NB4 (cell line): ENCODE measurements around the gene GLYATL3.
"Not testable (repeated sequence)": the region's sequence is repeated elsewhere in the genome, so short reads cannot be mapped to it uniquely, and the experiment has no call there.

Experiments used
- DNase-seq: peaks from one replicate; pipeline ENCODE4 v3.0.0; 2010; ENCODE audit warnings: low read depth
- H3K4me3 ChIP-seq: one replicate; pipeline ENCODE4 v1.5.1; 2011; ENCODE audit warnings: mild to moderate bottlenecking, low read depth, low read length, moderate library complexity
- MYC ChIP-seq: IDR thresholded peaks from 2 replicates; pipeline ENCODE4 v1.6.1; 2011; ENCODE audit warnings: low read depth, low read length
- POLR2A ChIP-seq: IDR thresholded peaks from 2 replicates; pipeline ENCODE4 v1.6.1; 2011; ENCODE audit warnings: mild to moderate bottlenecking; ENCODE audit not compliant: insufficient read length; ENCODE audit errors: extremely low read depth
- TF ChIP-seq, protein P1 (sequence below): IDR thresholded peaks from one replicate; pipeline ENCODE4 v1.5.1; 2012; ENCODE audit warnings: low read depth, low read length
- TF ChIP-seq, protein P2 (sequence below): IDR thresholded peaks from 2 replicates; pipeline ENCODE4 v1.6.1; 2011; ENCODE audit warnings: low read depth, low read length

The GLYATL3 gene

DNA sequence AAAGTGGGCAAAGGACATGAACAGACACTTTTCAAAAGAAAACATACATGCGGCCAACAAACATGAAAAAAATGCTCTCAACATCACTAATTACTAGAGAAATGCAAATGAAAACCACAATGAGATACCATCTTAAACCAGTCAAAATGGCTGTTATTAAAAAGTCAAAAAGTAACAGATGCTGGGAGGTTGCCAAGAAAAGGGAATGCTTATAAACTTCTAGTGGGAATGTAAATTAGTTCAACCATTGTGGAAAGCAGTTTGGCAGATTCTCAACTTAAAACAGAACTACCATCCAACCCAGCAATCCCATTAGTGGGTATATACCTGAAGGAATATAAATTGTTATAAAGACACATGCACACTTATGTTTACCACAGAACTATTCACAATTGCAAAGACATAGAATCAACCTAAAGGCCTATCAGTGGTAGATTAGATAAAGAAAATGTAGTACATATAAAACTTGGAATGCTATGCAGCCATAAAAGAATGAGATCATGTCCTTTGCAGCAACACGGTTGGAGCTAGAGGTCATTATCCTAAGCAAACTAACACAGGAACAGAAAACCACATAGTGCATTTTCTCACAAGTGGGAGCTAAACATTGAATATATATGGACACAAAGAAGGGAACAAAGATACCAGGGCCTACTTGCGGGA lies 20.3 kb upstream of the GLYATL3 start:
- H3K4me3 ChIP-seq: no peak overlapping the region
- no peak for TF ChIP-seq POLR2A
- TF ChIP-seq, protein P1, sequence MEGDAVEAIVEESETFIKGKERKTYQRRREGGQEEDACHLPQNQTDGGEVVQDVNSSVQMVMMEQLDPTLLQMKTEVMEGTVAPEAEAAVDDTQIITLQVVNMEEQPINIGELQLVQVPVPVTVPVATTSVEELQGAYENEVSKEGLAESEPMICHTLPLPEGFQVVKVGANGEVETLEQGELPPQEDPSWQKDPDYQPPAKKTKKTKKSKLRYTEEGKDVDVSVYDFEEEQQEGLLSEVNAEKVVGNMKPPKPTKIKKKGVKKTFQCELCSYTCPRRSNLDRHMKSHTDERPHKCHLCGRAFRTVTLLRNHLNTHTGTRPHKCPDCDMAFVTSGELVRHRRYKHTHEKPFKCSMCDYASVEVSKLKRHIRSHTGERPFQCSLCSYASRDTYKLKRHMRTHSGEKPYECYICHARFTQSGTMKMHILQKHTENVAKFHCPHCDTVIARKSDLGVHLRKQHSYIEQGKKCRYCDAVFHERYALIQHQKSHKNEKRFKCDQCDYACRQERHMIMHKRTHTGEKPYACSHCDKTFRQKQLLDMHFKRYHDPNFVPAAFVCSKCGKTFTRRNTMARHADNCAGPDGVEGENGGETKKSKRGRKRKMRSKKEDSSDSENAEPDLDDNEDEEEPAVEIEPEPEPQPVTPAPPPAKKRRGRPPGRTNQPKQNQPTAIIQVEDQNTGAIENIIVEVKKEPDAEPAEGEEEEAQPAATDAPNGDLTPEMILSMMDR: no peak
- TF ChIP-seq, protein P2, sequence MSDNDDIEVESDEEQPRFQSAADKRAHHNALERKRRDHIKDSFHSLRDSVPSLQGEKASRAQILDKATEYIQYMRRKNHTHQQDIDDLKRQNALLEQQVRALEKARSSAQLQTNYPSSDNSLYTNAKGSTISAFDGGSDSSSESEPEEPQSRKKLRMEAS: no peak
- no peak for DNase-seq

DNA sequence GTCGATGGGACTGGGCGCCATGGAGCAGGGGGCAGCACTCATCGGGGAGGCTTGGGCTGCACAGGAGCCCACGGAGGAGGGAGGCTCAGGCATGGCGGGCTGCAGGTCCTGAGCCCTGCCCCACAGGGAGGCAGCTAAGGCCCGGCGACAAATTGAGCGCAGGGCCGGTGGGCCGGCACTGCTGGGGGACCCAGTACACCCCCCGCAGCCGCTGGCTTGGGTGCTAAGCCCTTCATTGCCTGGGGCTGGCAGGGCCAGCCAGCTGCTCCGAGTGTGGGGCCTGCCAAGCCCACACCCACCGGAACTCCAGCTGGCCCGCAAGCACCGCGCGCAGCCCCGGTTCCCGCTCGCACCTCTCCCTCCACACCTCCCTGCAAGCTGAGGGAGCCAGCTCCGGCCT lies 17.9 kb upstream of the GLYATL3 start:
- not testable (repeated sequence) for DNase-seq, H3K4me3 ChIP-seq

DNA sequence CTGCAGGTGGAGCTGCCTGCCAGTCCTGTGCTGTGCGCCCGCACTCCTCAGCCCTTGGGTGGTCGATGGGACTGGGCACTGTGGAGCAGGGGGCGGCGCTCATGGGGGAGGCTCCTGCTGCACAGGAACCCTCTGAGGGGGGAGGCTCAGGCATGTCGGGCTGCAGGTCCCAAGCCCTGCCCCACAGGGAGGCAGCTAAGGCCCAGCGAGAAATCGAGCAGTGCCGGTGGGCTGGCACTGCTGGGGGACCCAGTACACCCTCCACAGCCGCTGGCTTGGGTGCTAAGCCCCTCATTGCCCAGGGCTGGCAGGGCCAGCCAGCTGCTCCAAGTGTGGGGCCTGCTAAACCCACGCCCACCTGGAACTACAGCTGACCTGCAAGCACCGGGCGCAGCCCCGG lies 16.3 kb upstream of the GLYATL3 start:
- not testable (repeated sequence) for DNase-seq

DNA sequence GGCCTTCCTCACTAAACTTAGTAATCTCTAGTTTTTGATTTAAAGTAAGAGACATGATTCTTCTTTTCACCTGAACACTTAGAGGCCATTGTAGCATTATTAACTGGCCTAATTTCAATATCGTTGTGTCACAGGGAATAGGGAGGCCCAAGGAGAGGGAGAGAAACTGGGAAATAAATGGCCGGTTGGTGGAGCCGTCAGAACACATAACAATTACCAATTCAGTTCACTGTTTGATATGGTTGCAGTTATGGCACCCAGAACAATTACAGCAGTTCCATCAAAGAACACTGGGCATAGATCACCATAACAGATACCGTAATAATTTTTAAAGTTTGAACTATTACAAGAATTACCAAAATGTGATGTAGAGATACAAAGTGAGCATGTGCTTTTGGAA lies 9.1 kb upstream of the GLYATL3 start:
- TF ChIP-seq MYC (no peak), POLR2A (no peak)
- TF ChIP-seq, protein P1: no peak
- TF ChIP-seq, protein P2: no peak
- no peak for DNase-seq
- H3K4me3 ChIP-seq: no peak overlapping the region

More for the DNA sequence above, 16.3 kb upstream of the GLYATL3 start:
- H3K4me3 ChIP-seq: not testable (repeated sequence)

DNA sequence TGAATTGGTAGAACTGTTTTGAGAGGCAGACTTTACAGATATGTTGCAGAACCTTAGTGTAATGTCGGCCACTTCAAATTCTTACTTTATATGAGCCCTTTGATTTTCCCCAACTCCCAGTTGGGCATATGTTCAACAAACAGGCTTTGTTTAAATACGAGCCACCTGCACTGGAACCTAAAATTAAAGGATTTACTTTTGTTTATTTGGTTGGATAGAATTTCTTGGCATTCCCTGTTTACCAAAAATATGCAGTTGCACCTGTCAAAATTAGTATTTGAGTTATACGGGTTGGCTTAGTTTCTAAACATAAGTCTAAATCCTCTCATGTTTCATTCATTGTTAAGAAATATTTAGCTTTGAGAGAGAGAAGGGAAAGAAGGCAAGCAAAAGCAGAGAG lies 2.4 kb upstream of the GLYATL3 start:
- DNase-seq: no peak
- TF ChIP-seq, protein P2: no peak
- TF ChIP-seq, protein P1: no peak
- TF ChIP-seq MYC (no peak), POLR2A (no peak)
- no peak overlapping the region for H3K4me3 ChIP-seq

DNA sequence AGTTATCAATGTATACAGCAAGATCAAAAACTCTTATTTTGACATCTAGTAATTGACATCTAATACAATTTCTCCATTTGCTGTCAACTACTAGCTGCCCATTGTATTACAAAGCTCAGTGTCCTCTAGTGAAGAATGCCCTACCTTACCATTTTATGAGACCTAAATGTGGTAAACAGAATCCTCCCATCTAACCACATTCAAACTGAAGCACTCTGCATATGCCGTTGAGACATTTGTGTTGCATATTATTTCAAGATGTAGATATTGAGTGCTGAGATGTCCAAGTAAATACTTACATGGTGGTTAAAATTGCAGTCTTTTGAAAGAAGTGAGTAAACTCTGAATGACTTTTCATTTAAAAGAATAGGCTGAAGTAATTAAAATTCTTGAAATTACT lies 597 bp upstream of the GLYATL3 start:
- no peak overlapping the region for H3K4me3 ChIP-seq
- TF ChIP-seq, protein P1: no peak
- TF ChIP-seq POLR2A (no peak), MYC (no peak)
- TF ChIP-seq, protein P2: no peak
- peak; percentile 55 for DNase-seq

DNA sequence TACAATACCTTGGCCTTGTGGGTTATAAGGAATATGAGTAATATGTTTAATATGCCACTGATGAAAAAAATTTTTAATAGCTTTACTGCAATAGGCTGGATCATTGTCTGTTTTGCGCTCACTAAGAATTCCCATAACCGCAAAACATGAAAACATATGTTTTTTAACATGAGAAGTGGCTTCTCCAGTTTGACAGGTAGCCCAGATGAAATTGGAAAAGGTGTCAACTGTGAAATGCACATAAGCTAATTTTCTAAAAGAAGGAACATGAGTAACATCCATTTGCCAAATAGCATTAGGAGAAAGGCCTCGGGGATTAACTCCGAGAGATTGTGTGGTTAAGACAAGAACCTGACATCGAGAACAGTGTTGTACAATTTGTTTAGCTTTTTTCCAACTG lies 4.9 kb downstream of the GLYATL3 start:
- no peak for DNase-seq
- H3K4me3 ChIP-seq: no peak overlapping the region
- TF ChIP-seq, protein P2: no peak
- no peak for TF ChIP-seq POLR2A
- TF ChIP-seq, protein P1: no peak
- no peak for TF ChIP-seq MYC
